NCI-H446 (cell line): ENCODE results near the gene FUNDC2.
A peak's percentile ranks its signal among the peaks of the same experiment; 100 is the strongest.

Experiments used
- DNase-seq, 2 experiments: peaks; one replicate each; lab custom pipeline; 2025; lab: John Stamatoyannopoulos, UW

FUNDC2 gene

GRCh38 chrX:155023907-155024833, 2.5 kb upstream of the FUNDC2 start:
- no peak for DNase-seq

- DNase-seq: no peak
Observed at GRCh38 chrX:155026420-155026726, 271 bp upstream of the FUNDC2 start.

GRCh38 chrX:155027509-155028066, 944 bp downstream of the FUNDC2 start:
- peak; percentile 26 to 40 for DNase-seq

GRCh38 chrX:155028129-155028528, 1.5 kb downstream of the FUNDC2 start:
- DNase-seq: peak in 1 of 2 experiments; percentile 0

- DNase-seq: no peak
Observed at GRCh38 chrX:155028877-155029291, 2.2 kb downstream of the FUNDC2 start.

- DNase-seq: no peak
Observed at GRCh38 chrX:155031657-155032056, 5.0 kb downstream of the FUNDC2 start.

- DNase-seq: no peak
Observed at GRCh38 chrX:155035688-155036087, 9.0 kb downstream of the FUNDC2 start.

- no peak for DNase-seq
Observed at GRCh38 chrX:155046129-155046810, 19.6 kb downstream of the FUNDC2 start.

- DNase-seq: no peak
Observed at GRCh38 chrX:155046811-155047528, 20.3 kb downstream of the FUNDC2 start.

- DNase-seq: peak; percentile 2 to 52
Observed at GRCh38 chrX:155048977-155049619, 22.5 kb downstream of the FUNDC2 start.

GRCh38 chrX:155052738-155053498, 26.3 kb downstream of the FUNDC2 start:
- no peak for DNase-seq

GRCh38 chrX:155053656-155054055, 27.0 kb downstream of the FUNDC2 start:
- DNase-seq: no peak

- DNase-seq: no peak
Observed at GRCh38 chrX:155054255-155054654, 27.6 kb downstream of the FUNDC2 start.

- no peak for DNase-seq
Observed at GRCh38 chrX:155055494-155055893, 28.9 kb downstream of the FUNDC2 start.

GRCh38 chrX:155056471-155056870, 29.8 kb downstream of the FUNDC2 start:
- no peak for DNase-seq

GRCh38 chrX:155056877-155057792, 30.5 kb downstream of the FUNDC2 start:
- DNase-seq: peak; percentile 4 to 70

GRCh38 chrX:155061760-155062159, 35.1 kb downstream of the FUNDC2 start:
- no peak for DNase-seq

- no peak for DNase-seq
Observed at GRCh38 chrX:155065035-155065734, 38.5 kb downstream of the FUNDC2 start.

- no peak for DNase-seq
Observed at GRCh38 chrX:155068165-155068564, 41.5 kb downstream of the FUNDC2 start.
